IMR-90 (cell line): Measurements from ENCODE around the gene EIF4G3. TPM values are rescaled to one million over a fixed set of nuclear protein-coding genes. Genes with fewer than 3 reads are reported as not detected.

Experiments
- ATAC-seq: fragments of 200-7000 bp; cut with Tn5 transposase; 2 replicates; pipeline ENCODE4 v1.9.1; 2020; ENCODE audit warnings: low read depth, mild to moderate bottlenecking, moderate library complexity
- BruUV-seq: library from RNA; stranded (reverse); fragments of 400-500 nt; replicated peaks from 2 replicates; lab custom pipeline; 2021; lab: Mats Ljungman, UMichigan
- CTCF ChIA-PET: fragments of 300-600 bp; formaldehyde crosslinking; extraction: SDS; loops from one replicate; lab custom pipeline; 2021; ENCODE audit warnings: antibody characterized with exemption; lab: Yijun Ruan, JAX
- POLR2A ChIA-PET: fragments of 300-600 bp; sonication (Branson Sonifier 250); formaldehyde crosslinking; loops from one replicate; lab custom pipeline; 2022; ENCODE audit warnings: antibody characterized with exemption; ENCODE audit not compliant: unreplicated experiment; lab: Charles Lee
- DNase-seq: peaks from one replicate; pipeline ENCODE4 v3.0.0; 2013
- H2AFZ ChIP-seq: replicated peaks from 2 replicates; pipeline ENCODE3; 2013; ENCODE audit warnings: low read length, mild to moderate bottlenecking; ENCODE audit not compliant: poor library complexity
- H2AK5ac ChIP-seq: 2 replicates; pipeline ENCODE4 v1.6.1; 2013; ENCODE audit warnings: low read depth, low read length, inconsistent platforms
- H2AK9ac ChIP-seq: replicated peaks from 2 replicates; pipeline ENCODE3; 2013; ENCODE audit warnings: mild to moderate bottlenecking, low read depth, low read length, moderate library complexity; ENCODE audit not compliant: poor library complexity
- H2BK120ac ChIP-seq: 2 replicates; pipeline ENCODE4 v1.6.1; 2013; ENCODE audit warnings: low read depth, low read length, inconsistent platforms
- H2BK15ac ChIP-seq: 3 replicates; pipeline ENCODE4 v1.6.1; 2013; ENCODE audit warnings: low read depth, low read length, inconsistent platforms
- H2BK20ac ChIP-seq: 2 replicates; pipeline ENCODE4 v1.6.1; 2013; ENCODE audit warnings: low read depth, mild to moderate bottlenecking, inconsistent platforms, low read length, moderate library complexity
- H2BK5ac ChIP-seq: 2 replicates; pipeline ENCODE4 v1.6.1; 2013; ENCODE audit warnings: mild to moderate bottlenecking, low read depth, low read length, inconsistent platforms; ENCODE audit not compliant: poor library complexity, severe bottlenecking
- H3K14ac ChIP-seq: replicated peaks from 2 replicates; pipeline ENCODE4 v1.6.1; 2013; ENCODE audit warnings: low read depth, low read length, inconsistent platforms
- H3K18ac ChIP-seq: 2 replicates; pipeline ENCODE4 v1.6.1; 2013; ENCODE audit warnings: low read depth, low read length, control low read depth
- H3K23ac ChIP-seq: 2 replicates; pipeline ENCODE4 v1.6.1; 2013; ENCODE audit warnings: low read depth, low read length, inconsistent platforms
- H3K27ac ChIP-seq: 2 replicates; pipeline ENCODE4 v1.5.1; 2013; ENCODE audit warnings: mild to moderate bottlenecking, control low read depth, low read length; ENCODE audit not compliant: insufficient read depth
- H3K27me3 ChIP-seq: 2 replicates; pipeline ENCODE4 v1.6.1; 2013; ENCODE audit warnings: low read length; ENCODE audit not compliant: control insufficient read depth, insufficient read depth
- H3K36me3 ChIP-seq: 2 replicates; pipeline ENCODE4 v1.6.1; 2013; ENCODE audit warnings: low read length, mixed read lengths; ENCODE audit not compliant: control insufficient read depth, insufficient read depth
- H3K4ac ChIP-seq: 2 replicates; pipeline ENCODE4 v1.6.1; 2013; ENCODE audit warnings: low read depth, low read length, inconsistent platforms
- H3K4me1 ChIP-seq: 2 replicates; pipeline ENCODE4 v1.6.1; 2013; ENCODE audit warnings: low read length, mixed read lengths; ENCODE audit not compliant: control insufficient read depth, insufficient read depth
- H3K4me2 ChIP-seq: 2 replicates; pipeline ENCODE4 v1.6.1; 2013; ENCODE audit warnings: low read depth, mild to moderate bottlenecking, control low read depth, low read length, moderate library complexity
- H3K4me3 ChIP-seq: 2 replicates; pipeline ENCODE4 v1.5.1; 2013; ENCODE audit warnings: low read depth, mild to moderate bottlenecking, control low read depth, low read length, moderate library complexity; ENCODE audit not compliant: insufficient read depth
- H3K56ac ChIP-seq: 2 replicates; pipeline ENCODE4 v1.6.1; 2013; ENCODE audit warnings: low read length, inconsistent platforms; ENCODE audit not compliant: insufficient read depth; ENCODE audit errors: extremely low read depth
- H3K79me1 ChIP-seq, 2 experiments: 2 replicates each; pipeline ENCODE4 v1.6.1; 2013; ENCODE audit warnings: low read length in 2 of 2, inconsistent platforms in 1 of 2, low read depth in 1 of 2
- H3K9ac ChIP-seq: 2 replicates; pipeline ENCODE4 v1.6.1; 2013; ENCODE audit warnings: low read depth, low read length, control low read depth
- H3K9me1 ChIP-seq: 2 replicates; pipeline ENCODE4 v1.6.1; 2013; ENCODE audit warnings: low read length, inconsistent platforms; ENCODE audit not compliant: insufficient read depth
- H3K9me3 ChIP-seq: 2 replicates; pipeline ENCODE4 v1.6.1; 2013; ENCODE audit warnings: low read length; ENCODE audit not compliant: control insufficient read depth, insufficient read depth
- H4K20me1 ChIP-seq: 2 replicates; pipeline ENCODE4 v1.6.1; 2013; ENCODE audit warnings: low read length, inconsistent platforms; ENCODE audit not compliant: insufficient read depth
- H4K5ac ChIP-seq: 2 replicates; pipeline ENCODE4 v1.6.1; 2013; ENCODE audit warnings: mild to moderate bottlenecking, low read depth, low read length, control low read depth
- H4K8ac ChIP-seq, 2 experiments: 2 replicates each; pipeline ENCODE4 v1.6.1; 2013; ENCODE audit warnings: low read depth in 2 of 2, low read length in 2 of 2, control low read depth in 1 of 2, inconsistent platforms in 1 of 2
- H4K91ac ChIP-seq: 2 replicates; pipeline ENCODE4 v1.6.1; 2013; ENCODE audit warnings: low read depth, low read length, inconsistent platforms; ENCODE audit not compliant: insufficient read depth
- BHLHE40 ChIP-seq: fragments of 150-350 bp; IDR thresholded peaks from 2 replicates; pipeline ENCODE4 v1.6.1; 2016; ENCODE audit warnings: mild to moderate bottlenecking, low read depth, low read length
- CEBPB ChIP-seq: IDR thresholded peaks from 2 replicates; pipeline ENCODE4 v1.6.1; 2012; ENCODE audit warnings: low read depth, low read length, improper control_type of control experiment
- CHD1 ChIP-seq: IDR thresholded peaks from 2 replicates; pipeline ENCODE4 v1.6.1; 2012; ENCODE audit warnings: low read depth, low read length, improper control_type of control experiment
- ELK1 ChIP-seq: fragments of 150-350 bp; IDR thresholded peaks from 2 replicates; pipeline ENCODE4 v1.6.1; 2016; ENCODE audit warnings: low read depth, mild to moderate bottlenecking, low read length, moderate library complexity, borderline replicate concordance
- FOS ChIP-seq: fragments of 150-350 bp; IDR thresholded peaks from 2 replicates; pipeline ENCODE4 v1.6.1; 2016; ENCODE audit warnings: low read depth, low read length
- MAFK ChIP-seq: IDR thresholded peaks from 2 replicates; pipeline ENCODE4 v1.6.1; 2012; ENCODE audit warnings: low read depth, low read length, improper control_type of control experiment
- MAZ ChIP-seq: IDR thresholded peaks from 2 replicates; pipeline ENCODE4 v1.6.1; 2012; ENCODE audit warnings: low read depth, mild to moderate bottlenecking, low read length, improper control_type of control experiment, moderate library complexity, borderline replicate concordance
- MXI1 ChIP-seq: IDR thresholded peaks from 2 replicates; pipeline ENCODE4 v1.6.1; 2012; ENCODE audit warnings: low read depth, mild to moderate bottlenecking, low read length, moderate library complexity, borderline replicate concordance
- NFE2L2 ChIP-seq: fragments of 150-350 bp; IDR thresholded peaks from 2 replicates; pipeline ENCODE4 v1.6.1; 2016; ENCODE audit warnings: low read depth, mild to moderate bottlenecking, low read length
- POLR2A ChIP-seq: IDR thresholded peaks from 2 replicates; pipeline ENCODE4 v1.6.1; 2012; ENCODE audit warnings: mild to moderate bottlenecking, low read depth, low read length
- RAD21 ChIP-seq: IDR thresholded peaks from 2 replicates; pipeline ENCODE4 v1.6.1; 2012; ENCODE audit warnings: low read length, improper control_type of control experiment
- RCOR1 ChIP-seq: IDR thresholded peaks from 2 replicates; pipeline ENCODE4 v1.6.1; 2012; ENCODE audit warnings: mild to moderate bottlenecking, low read length, improper control_type of control experiment; ENCODE audit not compliant: insufficient replicate concordance
- RFX5 ChIP-seq: IDR thresholded peaks from 2 replicates; pipeline ENCODE4 v1.8.0; 2012; ENCODE audit warnings: low read depth, mild to moderate bottlenecking, low read length, moderate library complexity
- SMC3 ChIP-seq: fragments of 150-350 bp; IDR thresholded peaks from 2 replicates; pipeline ENCODE4 v1.6.1; 2016; ENCODE audit warnings: low read depth, mild to moderate bottlenecking, antibody characterized with exemption, low read length, moderate library complexity
- dilution Hi-C: fragments of 300-500 bp; cut with HindIII; formaldehyde crosslinking; loops from one replicate; pipeline ENCODE4 v1.14.3; 2018; ENCODE audit warnings: low sequenced_read_pairs; ENCODE audit not compliant: unreplicated experiment
- in situ Hi-C: fragments of 300-500 bp; cut with MboI; formaldehyde crosslinking; loops from 3 replicates; pipeline ENCODE4 v1.14.3; 2019; ENCODE audit warnings: low sequenced_read_pairs, inconsistent platforms, mixed read lengths
- intact Hi-C: fragments of 100-400 bp; cut with micrococcal nuclease; formaldehyde crosslinking; loops from 2 replicates; pipeline ENCODE4 v1.10.0; 2022
- polyA plus RNA-seq, 3 experiments: library from polyadenylated mRNA; depleted of rRNA; stranded (reverse); fragments of >200 nt; gene quantifications; 2 replicates each; pipeline ENCODE4 v1.2.3, GENCODE V29; 2012; ENCODE audit warnings: low replicate concordance in 1 of 3
- total RNA-seq: library from RNA; depleted of rRNA; stranded (reverse); fragments of >200 nt; gene quantifications from 2 replicates; pipeline ENCODE4 v1.2.3, GENCODE V29; 2012
- TF ChIP-seq, protein P1 (sequence below): fragments of 150-350 bp; IDR thresholded peaks from 2 replicates; pipeline ENCODE4 v1.6.1; 2017; ENCODE audit warnings: mild to moderate bottlenecking, antibody characterized with exemption, low read length, low read depth
- TF ChIP-seq, protein P2 (sequence below): conservative IDR thresholded peaks from 2 replicates; pipeline ENCODE4 v1.5.1; 2012; ENCODE audit warnings: mild to moderate bottlenecking, low read depth, low read length, improper control_type of control experiment

The EIF4G3 gene
- total and polyA plus RNA-seq, 2 of the 4 experiments (the other 2 are of a cell fraction): 25.8 to 49.2 TPM

GRCh38 chr1:20840731-20841130, 336.0 kb downstream of the EIF4G3 start:
- Histone ChIP-seq H3K23ac (no peak overlapping the region), H3K14ac (no peak overlapping the region), H4K5ac (no peak overlapping the region), H3K9me1 (peaks cover under 1% of the 10 kb centered on the region; the same call in 1 of the 2 replicates), H3K4ac (no peak overlapping the region), H3K79me1 (peaks cover under 1 to 7% of the 10 kb centered on the region in 2 experiments; a peak in 1 of 4 replicates), H2BK5ac (no peak overlapping the region), H3K27me3 (no peaks in the 10 kb centered on the region), H3K18ac (no peak overlapping the region), H4K8ac (no peak overlapping the region), H2AK9ac (no peak overlapping the region), H3K4me1 (peaks cover 3% of the 10 kb centered on the region), H3K9me3 (no peaks in the 10 kb centered on the region), H3K56ac (no peak overlapping the region), H4K20me1 (no peaks in the 10 kb centered on the region), H3K4me2 (no peak overlapping the region), H2BK120ac (no peak overlapping the region), H4K91ac (no peak overlapping the region), H3K27ac (no peak overlapping the region), H3K9ac (no peak overlapping the region), H2BK20ac (no peak overlapping the region), H2AK5ac (no peak overlapping the region), H2AFZ (no peak overlapping the region), H3K4me3 (no peak overlapping the region), H2BK15ac (no peak overlapping the region), H3K36me3 (peaks cover 19% of the 10 kb centered on the region)
- intact Hi-C loops (no loop called here), in situ Hi-C loops (no loop called here), dilution Hi-C loops (no loop called here)
- ChIA-PET POLR2A (no interaction called here), CTCF (interaction anchor here (1.8 kb wide), 1 partner anchor 9 kb away, joined by 5 read pairs; no protein-coding TSS in a partner anchor)
- ATAC-seq (no peak), DNase-seq (no peak)
- BruUV-seq: no TSS peak
- no peak for TF ChIP-seq NFE2L2
- TF ChIP-seq CHD1: no peak
- no peak for TF ChIP-seq BHLHE40
- TF ChIP-seq MAZ: no peak
- no peak for TF ChIP-seq MXI1
- no peak for TF ChIP-seq RAD21
- TF ChIP-seq POLR2A: no peak
- no peak for TF ChIP-seq MAFK
- no peak for TF ChIP-seq SMC3
- no peak for TF ChIP-seq RFX5
- TF ChIP-seq FOS: no peak
- TF ChIP-seq CEBPB: no peak
- no peak for TF ChIP-seq ELK1
- TF ChIP-seq, protein P1, sequence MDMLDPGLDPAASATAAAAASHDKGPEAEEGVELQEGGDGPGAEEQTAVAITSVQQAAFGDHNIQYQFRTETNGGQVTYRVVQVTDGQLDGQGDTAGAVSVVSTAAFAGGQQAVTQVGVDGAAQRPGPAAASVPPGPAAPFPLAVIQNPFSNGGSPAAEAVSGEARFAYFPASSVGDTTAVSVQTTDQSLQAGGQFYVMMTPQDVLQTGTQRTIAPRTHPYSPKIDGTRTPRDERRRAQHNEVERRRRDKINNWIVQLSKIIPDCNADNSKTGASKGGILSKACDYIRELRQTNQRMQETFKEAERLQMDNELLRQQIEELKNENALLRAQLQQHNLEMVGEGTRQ: no peak
- TF ChIP-seq, protein P2, sequence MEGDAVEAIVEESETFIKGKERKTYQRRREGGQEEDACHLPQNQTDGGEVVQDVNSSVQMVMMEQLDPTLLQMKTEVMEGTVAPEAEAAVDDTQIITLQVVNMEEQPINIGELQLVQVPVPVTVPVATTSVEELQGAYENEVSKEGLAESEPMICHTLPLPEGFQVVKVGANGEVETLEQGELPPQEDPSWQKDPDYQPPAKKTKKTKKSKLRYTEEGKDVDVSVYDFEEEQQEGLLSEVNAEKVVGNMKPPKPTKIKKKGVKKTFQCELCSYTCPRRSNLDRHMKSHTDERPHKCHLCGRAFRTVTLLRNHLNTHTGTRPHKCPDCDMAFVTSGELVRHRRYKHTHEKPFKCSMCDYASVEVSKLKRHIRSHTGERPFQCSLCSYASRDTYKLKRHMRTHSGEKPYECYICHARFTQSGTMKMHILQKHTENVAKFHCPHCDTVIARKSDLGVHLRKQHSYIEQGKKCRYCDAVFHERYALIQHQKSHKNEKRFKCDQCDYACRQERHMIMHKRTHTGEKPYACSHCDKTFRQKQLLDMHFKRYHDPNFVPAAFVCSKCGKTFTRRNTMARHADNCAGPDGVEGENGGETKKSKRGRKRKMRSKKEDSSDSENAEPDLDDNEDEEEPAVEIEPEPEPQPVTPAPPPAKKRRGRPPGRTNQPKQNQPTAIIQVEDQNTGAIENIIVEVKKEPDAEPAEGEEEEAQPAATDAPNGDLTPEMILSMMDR: no peak
- no peak for TF ChIP-seq RCOR1
